GM12891 (cell line): ENCODE measurements around the gene USP22.

Experiments used
- POLR2A ChIP-seq: IDR thresholded peaks from 2 replicates; pipeline ENCODE4 v1.6.1; 2011; ENCODE audit warnings: low read depth, low read length, control low read depth
- POLR2AphosphoS5 ChIP-seq: IDR thresholded peaks from 2 replicates; pipeline ENCODE4 v1.6.1; 2011; ENCODE audit warnings: low read depth, low read length, control low read depth

DNA sequence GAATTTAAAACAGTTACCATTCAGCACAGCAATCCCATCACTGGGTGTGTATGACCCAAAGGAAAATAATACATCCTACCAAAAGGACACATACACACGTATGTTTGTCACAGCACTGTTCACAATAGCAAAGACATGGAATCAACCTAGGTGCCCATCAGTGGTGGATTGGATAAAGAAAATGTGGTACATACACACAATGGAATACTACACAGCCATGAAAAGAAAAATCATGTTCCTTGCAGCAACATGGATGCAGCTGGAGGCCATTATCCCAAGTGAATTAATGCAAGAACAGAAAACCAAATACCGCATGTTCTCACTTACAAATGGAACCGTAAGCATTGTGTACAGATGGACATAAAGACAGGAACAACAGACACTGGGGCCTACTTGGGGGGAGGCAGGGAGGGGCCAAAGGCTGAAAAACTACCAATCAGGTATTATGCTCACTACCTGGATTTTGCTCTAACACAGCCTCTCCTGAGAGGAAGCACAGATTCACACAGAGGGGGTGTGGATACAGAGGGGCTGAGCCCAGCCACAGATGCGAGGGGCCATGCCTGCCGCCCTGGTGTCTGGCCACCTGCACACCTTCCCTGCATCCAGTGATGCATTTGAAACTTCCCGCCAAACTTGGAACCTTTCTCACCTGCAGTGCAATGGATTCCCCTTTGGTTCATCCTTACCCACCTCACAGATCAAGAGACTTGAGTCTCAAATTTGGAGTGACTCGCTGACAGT, 55.9 kb downstream of the USP22 start:
- TF ChIP-seq POLR2A (no peak), POLR2AphosphoS5 (no peak)
